GM11168 (cell line): ENCODE results near the gene FKTN.

Experiments used
- in situ Hi-C: fragments of 300-500 bp; cut with MboI; formaldehyde crosslinking; loops from one replicate; pipeline ENCODE4 v1.12.0; 2022; ENCODE audit warnings: low sequenced_read_pairs; ENCODE audit not compliant: unreplicated experiment

FKTN gene

GRCh38 chr9:105625088-105625487, 67.2 kb downstream of the FKTN start:
- in situ Hi-C loops = no loop called here

- in situ Hi-C loops = no loop called here
Measured at GRCh38 chr9:105632807-105633206, 74.9 kb downstream of the FKTN start.

- in situ Hi-C loops = no loop called here
Measured at GRCh38 chr9:105633411-105633810, 75.5 kb downstream of the FKTN start.

GRCh38 chr9:105636331-105636730, 78.4 kb downstream of the FKTN start:
- in situ Hi-C loops = no loop called here

GRCh38 chr9:105637787-105638395, 80.0 kb downstream of the FKTN start:
- in situ Hi-C loops = no loop called here

- in situ Hi-C loops = no loop called here
Measured at GRCh38 chr9:105639936-105640335, 82.0 kb downstream of the FKTN start.

GRCh38 chr9:105643795-105644194, 85.9 kb downstream of the FKTN start:
- in situ Hi-C loops = no loop called here

GRCh38 chr9:105646879-105647594, 89.1 kb downstream of the FKTN start:
- in situ Hi-C loops = no loop called here

GRCh38 chr9:105647595-105648349, 89.8 kb downstream of the FKTN start:
- in situ Hi-C loops = no loop called here

- in situ Hi-C loops = no loop called here
Measured at GRCh38 chr9:105651806-105652205, 93.9 kb downstream of the FKTN start.

- in situ Hi-C loops = no loop called here
Measured at GRCh38 chr9:105656131-105656921, 98.4 kb downstream of the FKTN start.

GRCh38 chr9:105658351-105658750, 100.4 kb downstream of the FKTN start:
- in situ Hi-C loops = no loop called here

- in situ Hi-C loops = no loop called here
Measured at GRCh38 chr9:105661011-105661410, 103.1 kb downstream of the FKTN start.

- in situ Hi-C loops = no loop called here
Measured at GRCh38 chr9:105662184-105663104, 104.5 kb downstream of the FKTN start, which contains the start of gene TAL2. TSS of gene TAL2 (plus strand) at chr9:105662457. CDS start at chr9:105662497, 40 bp downstream.

- in situ Hi-C loops = no loop called here
Measured at GRCh38 chr9:105663914-105664313, 106.0 kb downstream of the FKTN start.

GRCh38 chr9:105667867-105668266, 109.9 kb downstream of the FKTN start:
- in situ Hi-C loops = no loop called here

GRCh38 chr9:105670315-105670714, 112.4 kb downstream of the FKTN start:
- in situ Hi-C loops = no loop called here

GRCh38 chr9:105670775-105671174, 112.8 kb downstream of the FKTN start:
- in situ Hi-C loops = no loop called here

GRCh38 chr9:105672711-105673234, 114.8 kb downstream of the FKTN start:
- in situ Hi-C loops = no loop called here
